Measurements from ENCODE around the gene INKA2. TPM values are rescaled to one million over a fixed set of nuclear protein-coding genes. Genes with fewer than 3 reads are reported as not detected.

INKA2 gene
- polyA plus RNA-seq, 1 donor from 2014 or later: 0.77 TPM

GRCh38 chr1:111734426-111734825, 4.8 kb downstream of the INKA2 start:
- Histone ChIP-seq H3K9ac (ENCODE audit: low read length) (no peak overlapping the region), H3K4me3 (ENCODE audit: low read length) (no peak overlapping the region), H3K9me3 (ENCODE audit: low read length) (no peaks in the 10 kb centered on the region), H2AFZ (ENCODE audit: low read depth, low read length) (no peak overlapping the region), H3K4me2 (ENCODE audit: low read length) (no peak overlapping the region), H4K20me1 (ENCODE audit: insufficient read depth) (no peaks in the 10 kb centered on the region), H3K27me3 (ENCODE audit: insufficient read depth, low read depth, low read length) (peaks cover 3% of the 10 kb centered on the region), H3K27ac (ENCODE audit: low read length) (no peak overlapping the region), H3K36me3 (ENCODE audit: insufficient read depth, low read length) (no peaks in the 10 kb centered on the region), H3K79me2 (replicated peaks; ENCODE audit: insufficient read depth, low read length) (no peaks in the 10 kb centered on the region), H3K9me2 (ENCODE audit: insufficient read depth, low read length) (no peaks in the 10 kb centered on the region), H3F3A (ENCODE audit: insufficient read depth, low read length, poor library complexity, severe bottlenecking) (no peaks in the 10 kb centered on the region)
- TF ChIP-seq RAD21 (conservative IDR thresholded peaks at IDR 0.05) (no peak), EZH2 (IDR thresholded peaks at IDR 0.05; ENCODE audit: borderline replicate concordance, insufficient read depth, low read length, poor library complexity, severe bottlenecking) (no peak), REST (IDR thresholded peaks at IDR 0.05; ENCODE audit: borderline replicate concordance) (no peak), EP300 (conservative IDR thresholded peaks at IDR 0.05; ENCODE audit: poor library complexity, severe bottlenecking) (no peak), TAF1 (IDR thresholded peaks at IDR 0.05; ENCODE audit: low read depth) (no peak), SMC3 (conservative IDR thresholded peaks at IDR 0.05; ENCODE audit: poor library complexity) (no peak), CTCF (IDR thresholded peaks at IDR 0.05; ENCODE audit: poor library complexity, severe bottlenecking) (no peak), MXI1 (conservative IDR thresholded peaks at IDR 0.05; ENCODE audit: poor library complexity, severe bottlenecking) (no peak), POLR2AphosphoS5 (IDR thresholded peaks at IDR 0.05) (no peak)

GRCh38 chr1:111733992-111734341, 5.2 kb downstream of the INKA2 start:
- Histone ChIP-seq H3K9me3 (ENCODE audit: low read length) (no peaks in the 10 kb centered on the region), H3K9ac (ENCODE audit: low read length) (no peak overlapping the region), H3K36me3 (ENCODE audit: insufficient read depth, low read length) (no peaks in the 10 kb centered on the region), H3K4me3 (ENCODE audit: low read length) (no peak overlapping the region), H3K9me2 (ENCODE audit: insufficient read depth, low read length) (no peaks in the 10 kb centered on the region), H3K79me2 (replicated peaks; ENCODE audit: insufficient read depth, low read length) (no peaks in the 10 kb centered on the region), H3K27me3 (ENCODE audit: insufficient read depth, low read depth, low read length) (peaks cover 3% of the 10 kb centered on the region), H2AFZ (ENCODE audit: low read depth, low read length) (no peak overlapping the region), H3K27ac (ENCODE audit: low read length) (no peak overlapping the region), H3K4me2 (ENCODE audit: low read length) (no peak overlapping the region), H4K20me1 (ENCODE audit: insufficient read depth) (no peaks in the 10 kb centered on the region), H3F3A (ENCODE audit: insufficient read depth, low read length, poor library complexity, severe bottlenecking) (no peaks in the 10 kb centered on the region)
- TF ChIP-seq EZH2 (IDR thresholded peaks at IDR 0.05; ENCODE audit: borderline replicate concordance, insufficient read depth, low read length, poor library complexity, severe bottlenecking) (no peak), REST (IDR thresholded peaks at IDR 0.05; ENCODE audit: borderline replicate concordance) (no peak), MXI1 (conservative IDR thresholded peaks at IDR 0.05; ENCODE audit: poor library complexity, severe bottlenecking) (no peak), TAF1 (IDR thresholded peaks at IDR 0.05; ENCODE audit: low read depth) (no peak), EP300 (conservative IDR thresholded peaks at IDR 0.05; ENCODE audit: poor library complexity, severe bottlenecking) (no peak), SMC3 (conservative IDR thresholded peaks at IDR 0.05; ENCODE audit: poor library complexity) (no peak), RAD21 (conservative IDR thresholded peaks at IDR 0.05) (no peak), CTCF (IDR thresholded peaks at IDR 0.05; ENCODE audit: poor library complexity, severe bottlenecking) (no peak)

All from neural cell (in vitro differentiated cells).